K562 (cell line): ENCODE data around the gene GLYATL3. TPM values are rescaled to one million over a fixed set of nuclear protein-coding genes. Genes with fewer than 3 reads are reported as not detected.

Experiments
- ATAC-seq: fragments of 200-7000 bp; cut with Tn5 transposase; 3 replicates; pipeline ENCODE4 v1.9.1; 2020; ENCODE audit warnings: moderate library complexity
- BruUV-seq: library from RNA; stranded (reverse); fragments of 400-500 nt; replicated peaks from 2 replicates; lab custom pipeline; 2021; lab: Mats Ljungman, UMichigan
- CTCF ChIA-PET: fragments of 300-600 bp; formaldehyde crosslinking; extraction: SDS; loops from one replicate; lab custom pipeline; 2021; ENCODE audit warnings: low intra/inter-chr PET ratio; lab: Yijun Ruan, JAX
- POLR2A ChIA-PET: fragments of 300-600, 350-650 bp; sonication (Branson Sonifier 250); formaldehyde crosslinking; extraction: SDS; loops from one replicate; lab custom pipeline; 2021; ENCODE audit warnings: antibody characterized with exemption, inconsistent platforms; lab: Yijun Ruan, JAX
- DNase-seq, 4 experiments: peaks; one replicate each; pipeline versions ENCODE4 v3.0.0 to v3.0.0-alpha.2; 2011 to 2018; ENCODE audit warnings: low spot score in 3 of 4, mixed read lengths in 3 of 4; ENCODE audit errors: extremely low read depth in 1 of 4
- FAIRE-seq: peaks from 2 replicates; lab custom pipeline; 2011; peaks lifted over from hg19 to GRCh38; lab: Jason Lieb, UNC
- H2AFZ ChIP-seq: 2 replicates; pipeline ENCODE4 v1.6.0; 2011; ENCODE audit warnings: low read depth, low read length, control low read depth, inconsistent platforms
- H3K27ac ChIP-seq: fragments of 200-600 bp; 3 replicates; pipeline ENCODE4 v1.8.0; 2011; ENCODE audit warnings: low read depth, mild to moderate bottlenecking, control low read depth, inconsistent platforms, low read length, moderate library complexity, mixed read lengths; ENCODE audit errors: extremely low read depth
- H3K27me3 ChIP-seq, 2 experiments: fragments of 300-600 bp in 1 of 2; 2 replicates in 1 of 2; 3 replicates in 1 of 2; pipeline versions ENCODE4 v1.6.0 to v1.8.0; 2011; ENCODE audit warnings: inconsistent platforms in 2 of 2, low read length in 2 of 2, mild to moderate bottlenecking in 1 of 2, mixed read lengths in 1 of 2, moderate library complexity in 1 of 2; ENCODE audit not compliant: control insufficient read depth in 2 of 2, insufficient read depth in 2 of 2
- H3K36me3 ChIP-seq: fragments of 300-600 bp; 3 replicates; pipeline ENCODE4 v1.8.0; 2011; ENCODE audit warnings: mild to moderate bottlenecking, low read length, inconsistent platforms; ENCODE audit not compliant: control insufficient read depth, insufficient read depth
- H3K4me1 ChIP-seq, 2 experiments: fragments of 200-600 bp in 1 of 2; replicated peaks in 1 of 2; 2 replicates in 1 of 2; 3 replicates in 1 of 2; pipeline versions ENCODE4 v1.5.1 to v1.8.0; 2011; ENCODE audit warnings: inconsistent platforms in 2 of 2, low read length in 2 of 2, mild to moderate bottlenecking in 1 of 2, mixed read lengths in 1 of 2, moderate library complexity in 1 of 2; ENCODE audit not compliant: control insufficient read depth in 2 of 2, insufficient read depth in 2 of 2
- H3K4me2 ChIP-seq: 2 replicates; pipeline ENCODE4 v1.6.1; 2011; ENCODE audit warnings: low read length, control low read depth, inconsistent platforms, mixed read lengths; ENCODE audit not compliant: insufficient read depth
- H3K4me3 ChIP-seq: fragments of 200-600 bp; sonication (generic), shearing (Covaris generic); 2 replicates; pipeline ENCODE4 v1.5.1; 2016; ENCODE audit warnings: control low read depth, inconsistent platforms
- H3K79me2 ChIP-seq: fragments of 200-600 bp; 3 replicates; pipeline ENCODE4 v1.8.0; 2011; ENCODE audit warnings: low read length, inconsistent platforms; ENCODE audit not compliant: control insufficient read depth, insufficient read depth
- H3K9ac ChIP-seq, 2 experiments: 2 replicates each; pipeline versions ENCODE4 v1.6.0 to v1.6.1; 2011; ENCODE audit warnings: low read depth in 2 of 2, low read length in 2 of 2, control low read depth in 1 of 2, inconsistent platforms in 1 of 2, mild to moderate bottlenecking in 1 of 2, mixed read lengths in 1 of 2; ENCODE audit not compliant: insufficient read depth in 1 of 2
- H3K9me1 ChIP-seq: one replicate; pipeline ENCODE4 v1.6.0; 2011; ENCODE audit warnings: inconsistent platforms, mild to moderate bottlenecking, low read length, moderate library complexity; ENCODE audit not compliant: control insufficient read depth, insufficient read depth
- H3K9me3 ChIP-seq: replicated peaks from 2 replicates; pipeline ENCODE4 v1.5.1; 2011; ENCODE audit warnings: low read depth, low read length, inconsistent platforms; ENCODE audit not compliant: control insufficient read depth, insufficient read depth
- H4K20me1 ChIP-seq: replicated peaks from 2 replicates; pipeline ENCODE4 v1.6.1; 2011; ENCODE audit warnings: low read length, inconsistent platforms, mixed read lengths; ENCODE audit not compliant: control insufficient read depth, insufficient read depth
- BACH1 ChIP-seq: fragments of 200-800 bp; sonication (Bioruptor generic); IDR thresholded peaks from 2 replicates; pipeline ENCODE4 v1.6.1; 2016; ENCODE audit warnings: missing genetic modification characterization, missing compliant biosample characterization
- CBFA2T2 ChIP-seq: fragments of 450-650 bp; conservative IDR thresholded peaks from 2 replicates; pipeline ENCODE4 v1.6.1; 2017; ENCODE audit warnings: mild to moderate bottlenecking
- ETV1 ChIP-seq: fragments of 450-650 bp; conservative IDR thresholded peaks from 2 replicates; pipeline ENCODE4 v1.6.1; 2016; ENCODE audit warnings: missing genetic modification characterization, control low read depth, low read depth, missing compliant biosample characterization
- SIRT6 ChIP-seq: IDR thresholded peaks from one replicate; pipeline ENCODE4 v1.6.1; 2012; ENCODE audit warnings: low read depth, mild to moderate bottlenecking, control low read depth, inconsistent platforms, low read length, moderate library complexity
- ZC3H8 ChIP-seq: fragments of 450-650 bp; IDR thresholded peaks from 2 replicates; pipeline ENCODE4 v1.6.1; 2017
- ZKSCAN3 ChIP-seq: fragments of 250-450 bp; sonication (Bioruptor Pico); IDR thresholded peaks from 2 replicates; pipeline ENCODE4 v1.4.0; 2020
- ZNF143 ChIP-seq: sonication (generic); formaldehyde crosslinking; IDR thresholded peaks from 2 replicates; pipeline ENCODE4 v1.9.0; 2022; ENCODE audit warnings: mild to moderate bottlenecking, missing genetic modification reagents
- ZNF263 ChIP-seq: sonication (generic); formaldehyde crosslinking; IDR thresholded peaks from 2 replicates; pipeline ENCODE4 v1.8.0; 2022; ENCODE audit warnings: mild to moderate bottlenecking, missing genetic modification reagents, borderline replicate concordance
- WGBS: fragments of 100-300 bp; shearing (Covaris generic); methylation state at CpG from one replicate; pipeline ENCODE4 v1.1.6; 2016; ENCODE audit warnings: low coverage, mixed read lengths; ENCODE audit not compliant: insufficient coverage; ENCODE audit errors: missing lambda C conversion rate; 5-methylcytosine and 5-hydroxymethylcytosine counted together
- in situ Hi-C: fragments of 300-500 bp; cut with MboI; formaldehyde crosslinking; loops from 4 replicates; pipeline ENCODE4 v1.15.0; 2018; ENCODE audit warnings: inconsistent platforms, mixed read lengths
- intact Hi-C: fragments of 100-400 bp; cut with micrococcal nuclease; formaldehyde crosslinking; loops from 2 replicates; pipeline ENCODE4 v1.14.2; 2022
- polyA plus RNA-seq, 8 experiments: library from polyadenylated mRNA; depleted of rRNA in 4 of 8; stranded (reverse) in 5 of 8; unstranded in 3 of 8; fragments of >200 nt; fragmentation: Nextera tagmentation in 2 of 8; fragmentation: Illumina TruSeq in 1 of 8; extraction: Ambion mirVana in 2 of 8; extraction: Trizol in 1 of 8; gene quantifications; 2 replicates each; pipeline versions ENCODE4 v1.2.1 to v1.2.3, GENCODE V29; 2011 to 2014; ENCODE audit warnings: inconsistent platforms in 1 of 8, missing spikeins in 1 of 8
- total RNA-seq, 7 experiments: library from RNA; depleted of rRNA in 6 of 7; stranded (reverse); fragments of >200 nt in 6 of 7; fragmentation: Illumina TruSeq in 2 of 7; extraction: Trizol in 2 of 7; gene quantifications; 2 replicates each; pipeline versions ENCODE4 v1.2.1 to v1.2.3, GENCODE V29; 2011 to 2021; ENCODE audit warnings: low replicate concordance in 1 of 7
- TF ChIP-seq, protein P1 (sequence below): fragments of 450-650 bp; IDR thresholded peaks from 2 replicates; pipeline ENCODE4 v1.6.1; 2017; ENCODE audit warnings: antibody characterized with exemption
- TF ChIP-seq, protein P2 (sequence below): fragments of 450-650 bp; conservative IDR thresholded peaks from 2 replicates; pipeline ENCODE4 v1.6.1; 2016; ENCODE audit warnings: missing genetic modification characterization, low read depth, mild to moderate bottlenecking, control low read depth, missing compliant biosample characterization

The GLYATL3 gene
- total and polyA plus RNA-seq, 9 of the 15 experiments (the other 6 are each of a cell fraction or from before 2014, with no cell fraction given) = not detected

DNA sequence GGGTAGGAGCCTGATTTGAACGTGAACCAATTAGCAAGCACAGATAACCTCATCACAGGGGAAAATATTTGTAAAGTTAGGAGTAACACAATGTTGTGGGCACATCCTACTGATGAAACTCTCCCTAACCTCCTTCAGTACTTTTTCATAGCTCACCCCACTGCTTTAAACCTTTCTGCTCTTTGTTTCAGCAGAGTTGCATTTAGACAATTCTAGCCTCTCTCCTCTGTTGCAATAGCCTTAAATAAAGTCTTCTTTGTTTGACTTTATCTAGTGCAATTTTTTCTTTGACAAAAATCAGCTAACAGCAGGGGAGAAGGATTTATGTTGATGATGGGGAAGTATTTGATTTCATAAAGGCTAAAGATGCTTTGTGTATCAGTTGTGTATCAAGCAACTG lies 64.8 kb downstream of the GLYATL3 start:
- Histone ChIP-seq H3K36me3 (no peaks in the 10 kb centered on the region), H2AFZ (no peak overlapping the region), H3K4me3 (no peak overlapping the region), H3K79me2 (no peaks in the 10 kb centered on the region), H3K4me2 (no peak overlapping the region), H4K20me1 (no peaks in the 10 kb centered on the region), H3K27ac (no peak overlapping the region), H3K9me1 (no peaks in the 10 kb centered on the region), H3K27me3 (no peaks in the 10 kb centered on the region), H3K4me1 (peaks cover 0 to 4% of the 10 kb centered on the region in 2 experiments; a peak in 1 of 5 replicates), H3K9ac (no peak overlapping the region), H3K9me3 (no peaks in the 10 kb centered on the region)
- TF ChIP-seq SIRT6 (no peak), CBFA2T2 (no peak), ZNF263 (CRISPR knock-in tag) (no peak)
- POLR2A ChIA-PET = interaction anchor here (0.6 to 1.1 kb wide), 2 partner anchors 11 to 1420 kb away, joined by 3 read pairs; no protein-coding TSS in a partner anchor
- DNase-seq (no peak), ATAC-seq (no peak), FAIRE-seq (no peak)
- in situ Hi-C loops (no loop called here), intact Hi-C loops (no loop called here)
- 0% methylated on average over 1 of the region's 1 CpG for WGBS
- BruUV-seq = no TSS peak
- CTCF ChIA-PET = no interaction called here

DNA sequence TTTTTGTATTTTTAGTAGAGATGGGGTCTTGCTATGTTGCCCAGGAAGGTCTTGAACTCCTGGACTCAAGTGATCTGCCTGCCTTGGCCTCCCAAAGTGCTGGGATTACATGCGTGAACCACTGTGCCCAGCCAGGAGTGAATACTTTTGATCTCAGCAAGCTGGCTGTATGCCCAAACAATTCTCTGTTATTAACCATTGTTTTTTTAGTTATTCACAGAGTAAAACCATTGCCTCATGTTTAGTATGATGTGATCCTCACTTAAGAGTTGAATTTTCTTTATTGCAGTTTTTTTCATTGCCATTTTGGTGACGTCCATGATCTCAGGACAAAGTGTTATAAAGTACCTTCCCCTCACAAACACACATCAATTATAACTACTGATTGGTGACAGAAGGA lies 65.5 kb downstream of the GLYATL3 start:
- no peak for FAIRE-seq
- Histone ChIP-seq H3K4me1 (peaks cover 0 to 4% of the 10 kb centered on the region in 2 experiments; a peak in 1 of 5 replicates), H3K9me1 (no peaks in the 10 kb centered on the region), H3K36me3 (no peaks in the 10 kb centered on the region), H3K4me2 (no peak overlapping the region), H4K20me1 (no peaks in the 10 kb centered on the region), H3K9ac (no peak overlapping the region), H3K27ac (no peak overlapping the region), H3K79me2 (no peaks in the 10 kb centered on the region), H3K4me3 (no peak overlapping the region), H3K9me3 (no peaks in the 10 kb centered on the region), H3K27me3 (no peaks in the 10 kb centered on the region), H2AFZ (no peak overlapping the region)
- DNase-seq = no peak
- ChIA-PET POLR2A (no interaction called here), CTCF (no interaction called here)
- in situ Hi-C loops = no loop called here
- no peak for ATAC-seq
- no TSS peak for BruUV-seq
- intact Hi-C loops = no loop called here
- WGBS = 45% methylated on average over 2 of the region's 2 CpGs
- TF ChIP-seq, protein P1, sequence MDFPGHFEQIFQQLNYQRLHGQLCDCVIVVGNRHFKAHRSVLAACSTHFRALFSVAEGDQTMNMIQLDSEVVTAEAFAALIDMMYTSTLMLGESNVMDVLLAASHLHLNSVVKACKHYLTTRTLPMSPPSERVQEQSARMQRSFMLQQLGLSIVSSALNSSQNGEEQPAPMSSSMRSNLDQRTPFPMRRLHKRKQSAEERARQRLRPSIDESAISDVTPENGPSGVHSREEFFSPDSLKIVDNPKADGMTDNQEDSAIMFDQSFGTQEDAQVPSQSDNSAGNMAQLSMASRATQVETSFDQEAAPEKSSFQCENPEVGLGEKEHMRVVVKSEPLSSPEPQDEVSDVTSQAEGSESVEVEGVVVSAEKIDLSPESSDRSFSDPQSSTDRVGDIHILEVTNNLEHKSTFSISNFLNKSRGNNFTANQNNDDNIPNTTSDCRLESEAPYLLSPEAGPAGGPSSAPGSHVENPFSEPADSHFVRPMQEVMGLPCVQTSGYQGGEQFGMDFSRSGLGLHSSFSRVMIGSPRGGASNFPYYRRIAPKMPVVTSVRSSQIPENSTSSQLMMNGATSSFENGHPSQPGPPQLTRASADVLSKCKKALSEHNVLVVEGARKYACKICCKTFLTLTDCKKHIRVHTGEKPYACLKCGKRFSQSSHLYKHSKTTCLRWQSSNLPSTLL = no peak
- no peak for TF ChIP-seq ZKSCAN3 (CRISPR knock-in tag)
- no peak for TF ChIP-seq ZC3H8
- TF ChIP-seq, protein P2, sequence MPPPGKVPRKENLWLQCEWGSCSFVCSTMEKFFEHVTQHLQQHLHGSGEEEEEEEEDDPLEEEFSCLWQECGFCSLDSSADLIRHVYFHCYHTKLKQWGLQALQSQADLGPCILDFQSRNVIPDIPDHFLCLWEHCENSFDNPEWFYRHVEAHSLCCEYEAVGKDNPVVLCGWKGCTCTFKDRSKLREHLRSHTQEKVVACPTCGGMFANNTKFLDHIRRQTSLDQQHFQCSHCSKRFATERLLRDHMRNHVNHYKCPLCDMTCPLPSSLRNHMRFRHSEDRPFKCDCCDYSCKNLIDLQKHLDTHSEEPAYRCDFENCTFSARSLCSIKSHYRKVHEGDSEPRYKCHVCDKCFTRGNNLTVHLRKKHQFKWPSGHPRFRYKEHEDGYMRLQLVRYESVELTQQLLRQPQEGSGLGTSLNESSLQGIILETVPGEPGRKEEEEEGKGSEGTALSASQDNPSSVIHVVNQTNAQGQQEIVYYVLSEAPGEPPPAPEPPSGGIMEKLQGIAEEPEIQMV (tag) = no peak
- no peak for TF ChIP-seq ZNF143 (CRISPR knock-in tag)
- TF ChIP-seq BACH1 (tag) = no peak
- TF ChIP-seq ETV1 = no peak
